Left ventricle myocardium inferior (tissue), 1 donor: ENCODE data around the gene LAMB4. TPM values are rescaled to one million over a fixed set of nuclear protein-coding genes. Genes with fewer than 3 reads are reported as not detected.
A peak's percentile ranks its signal among the peaks of the same experiment; 100 is the strongest.

Experiments used
- DNase-seq: peaks from one replicate; pipeline ENCODE4 v3.0.0-alpha.2; 2020
- H3K27ac ChIP-seq: fragments of 200-600 bp; replicated peaks from 2 replicates; pipeline ENCODE4 v1.8.0; 2021
- H3K27me3 ChIP-seq: fragments of 200-600 bp; 2 replicates; pipeline ENCODE4 v1.8.0; 2021; ENCODE audit warnings: low read depth
- H3K36me3 ChIP-seq: fragments of 200-600 bp; 2 replicates; pipeline ENCODE4 v1.8.0; 2021
- H3K4me1 ChIP-seq: fragments of 200-600 bp; 2 replicates; pipeline ENCODE4 v1.8.0; 2021
- H3K4me3 ChIP-seq: fragments of 200-600 bp; 2 replicates; pipeline ENCODE4 v1.8.0; 2021; ENCODE audit warnings: mild to moderate bottlenecking, moderate library complexity
- H3K9me3 ChIP-seq: fragments of 200-600 bp; replicated peaks from 2 replicates; pipeline ENCODE4 v1.8.0; 2021
- CTCF ChIP-seq: fragments of 200-600 bp; IDR thresholded peaks from 2 replicates; pipeline ENCODE4 v1.8.0; 2021; ENCODE audit warnings: antibody characterized with exemption, mild to moderate bottlenecking, borderline replicate concordance
- intact Hi-C: fragments of 100-400 bp; cut with micrococcal nuclease; formaldehyde crosslinking; loops from one replicate; pipeline ENCODE4 v1.11.0; 2022
- total RNA-seq: library from RNA; stranded (reverse); fragmentation: NEBNext Ultra II Directional; extraction: Animal tissue kit (Norgen Biotek cat#: 25700); gene quantifications from one replicate; pipeline ENCODE4 v1.2.1, GENCODE V29; 2021
- donor health status: DM: no; HTN: yes; CAD: no; lungs with severe emphysema.

LAMB4 gene
- total RNA-seq, 1 donor from 2014 or later = 0.33 TPM

- Histone ChIP-seq H3K4me3 (peak overlapping the region; percentile 81), H3K4me1 (peaks cover 76% of the 10 kb centered on the region), H3K36me3 (peaks cover 16% of the 10 kb centered on the region), H3K9me3 (no peaks in the 10 kb centered on the region), H3K27me3 (peaks cover 5% of the 10 kb centered on the region), H3K27ac (peak overlapping the region; percentile 87)
- peak; percentile 32 for DNase-seq
- intact Hi-C loops = no loop called here
- TF ChIP-seq CTCF = no peak
Measured at GRCh38 chr7:108001764-108002725, 128.1 kb downstream of the LAMB4 start.

- TF ChIP-seq CTCF = peak; percentile 27
- peaks cover 5% of the 10 kb centered on the region for H3K27me3 ChIP-seq
- peak overlapping the region; percentile 87 for H3K27ac ChIP-seq
- H3K4me1 ChIP-seq = peaks cover 86% of the 10 kb centered on the region
- peaks cover 19% of the 10 kb centered on the region for H3K36me3 ChIP-seq
- intact Hi-C loops = no loop called here
- no peaks in the 10 kb centered on the region for H3K9me3 ChIP-seq
- peak; percentile 58 for DNase-seq
- peak overlapping the region; percentile 81 for H3K4me3 ChIP-seq
Measured at GRCh38 chr7:108000875-108001763, 129.0 kb downstream of the LAMB4 start.

GRCh38 chr7:107999779-108000560 lies 130.2 kb downstream of the LAMB4 start:
- H3K4me3 ChIP-seq = peak overlapping the region; percentile 81

GRCh38 chr7:107998660-107999480 lies 131.3 kb downstream of the LAMB4 start:
- Histone ChIP-seq H3K27me3 (peaks cover 5% of the 10 kb centered on the region), H3K9me3 (no peaks in the 10 kb centered on the region), H3K4me3 (peak overlapping the region; percentile 81), H3K27ac (peak overlapping the region; percentile 87), H3K4me1 (peaks cover 100% of the 10 kb centered on the region), H3K36me3 (peaks cover 26% of the 10 kb centered on the region)
- DNase-seq = no peak
- no peak for TF ChIP-seq CTCF
- intact Hi-C loops = no loop called here

More at GRCh38 chr7:107999779-108000560, 130.2 kb downstream of the LAMB4 start:
- DNase-seq = no peak
- intact Hi-C loops = no loop called here
- peaks cover 97% of the 10 kb centered on the region for H3K4me1 ChIP-seq
- H3K36me3 ChIP-seq = peaks cover 19% of the 10 kb centered on the region
- peak overlapping the region; percentile 87 for H3K27ac ChIP-seq
- H3K27me3 ChIP-seq = peaks cover 5% of the 10 kb centered on the region
- no peak for TF ChIP-seq CTCF
- no peaks in the 10 kb centered on the region for H3K9me3 ChIP-seq
